ENCODE data around the gene CEP57L1. TPM values are rescaled to one million over a fixed set of nuclear protein-coding genes. Genes with fewer than 3 reads are reported as not detected.
"Not testable (repeated sequence)": the region's sequence is repeated elsewhere in the genome, so short reads cannot be mapped to it uniquely, and the experiment has no call there.

Gene CEP57L1
- total RNA-seq, 4 donors from 2014 or later = 11.0 to 30.0 (median 16.3) TPM

DNA sequence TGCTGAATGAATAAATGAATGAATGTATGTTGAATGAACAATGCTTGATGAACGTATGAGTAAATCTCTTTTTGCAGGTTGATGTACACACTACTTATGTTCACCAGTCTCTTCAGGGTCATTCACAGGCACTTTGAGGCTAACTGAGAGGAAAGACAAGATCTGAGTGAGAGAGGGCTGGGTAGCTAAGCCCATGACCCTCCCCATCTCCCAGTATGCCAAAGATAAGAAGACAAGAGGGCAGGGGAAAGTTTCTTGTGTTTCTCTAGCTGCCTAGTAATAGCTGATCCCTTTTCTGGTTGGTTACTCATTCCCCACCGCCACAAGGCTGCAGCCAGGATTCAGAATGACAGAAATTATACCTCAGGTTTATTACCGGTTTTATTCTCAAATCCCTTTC is 90.7 kb downstream of the CEP57L1 start:
- no peaks in the 10 kb centered on the region for H3K36me3 ChIP-seq
- 42 to 46% methylated on average over 3 of the region's 3 CpGs for WGBS, 2 donors (ENCODE audit: low coverage in 1 of 2)
- peaks cover 0 to 23% (median 0%) of the 10 kb centered on the region in 3 donors for H3K4me1 ChIP-seq
- H3K27ac ChIP-seq = no peak overlapping the region
- TF ChIP-seq POLR2A (IDR thresholded peaks at IDR 0.05) (no peak), EP300 (IDR thresholded peaks at IDR 0.05) (no peak), POLR2AphosphoS5 (IDR thresholded peaks at IDR 0.05) (no peak)
- TF ChIP-seq, protein P1, sequence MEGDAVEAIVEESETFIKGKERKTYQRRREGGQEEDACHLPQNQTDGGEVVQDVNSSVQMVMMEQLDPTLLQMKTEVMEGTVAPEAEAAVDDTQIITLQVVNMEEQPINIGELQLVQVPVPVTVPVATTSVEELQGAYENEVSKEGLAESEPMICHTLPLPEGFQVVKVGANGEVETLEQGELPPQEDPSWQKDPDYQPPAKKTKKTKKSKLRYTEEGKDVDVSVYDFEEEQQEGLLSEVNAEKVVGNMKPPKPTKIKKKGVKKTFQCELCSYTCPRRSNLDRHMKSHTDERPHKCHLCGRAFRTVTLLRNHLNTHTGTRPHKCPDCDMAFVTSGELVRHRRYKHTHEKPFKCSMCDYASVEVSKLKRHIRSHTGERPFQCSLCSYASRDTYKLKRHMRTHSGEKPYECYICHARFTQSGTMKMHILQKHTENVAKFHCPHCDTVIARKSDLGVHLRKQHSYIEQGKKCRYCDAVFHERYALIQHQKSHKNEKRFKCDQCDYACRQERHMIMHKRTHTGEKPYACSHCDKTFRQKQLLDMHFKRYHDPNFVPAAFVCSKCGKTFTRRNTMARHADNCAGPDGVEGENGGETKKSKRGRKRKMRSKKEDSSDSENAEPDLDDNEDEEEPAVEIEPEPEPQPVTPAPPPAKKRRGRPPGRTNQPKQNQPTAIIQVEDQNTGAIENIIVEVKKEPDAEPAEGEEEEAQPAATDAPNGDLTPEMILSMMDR (IDR thresholded peaks at IDR 0.05) = no peak
- no peak overlapping the region for H3K4me3 ChIP-seq
- H3K27me3 ChIP-seq = no peaks in the 10 kb centered on the region
- ATAC-seq = no peak
- no peaks in the 10 kb centered on the region for H3K9me3 ChIP-seq

DNA sequence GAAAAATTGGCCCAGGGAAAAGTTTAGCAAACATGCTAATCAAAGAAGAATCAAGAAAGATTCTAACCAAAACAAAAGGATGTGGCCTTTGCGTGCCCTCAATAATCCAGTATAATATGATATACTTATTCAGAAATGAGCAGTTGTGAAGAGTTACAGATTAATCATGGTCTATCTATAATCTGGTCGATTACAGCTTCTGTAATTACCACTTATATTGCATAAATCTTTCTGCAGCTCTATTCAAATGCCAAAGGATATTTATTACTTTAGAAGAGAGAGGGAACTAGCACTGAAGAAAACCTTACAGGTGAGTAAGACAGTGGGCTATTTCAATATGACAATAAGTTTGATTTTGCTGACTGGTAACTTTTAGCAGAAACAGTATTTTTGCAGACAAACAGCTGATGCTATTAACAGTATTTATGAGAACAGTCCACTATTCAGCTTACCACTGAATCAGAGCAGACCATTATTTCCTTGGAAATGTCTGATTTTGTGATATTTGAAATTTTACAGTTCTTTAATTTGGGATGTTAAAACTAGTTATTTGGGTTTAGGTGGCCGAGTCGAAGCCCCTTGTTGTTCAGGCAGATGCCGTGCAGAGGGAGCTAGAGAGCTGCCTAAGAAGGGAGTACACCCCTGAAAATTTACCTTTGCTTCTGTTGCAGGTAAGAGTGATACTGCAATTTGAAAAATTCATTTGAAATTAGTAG is 92.2 kb downstream of the CEP57L1 start:
- 18 to 61% methylated on average over 2 to 5 of the region's 5 CpGs for WGBS, 2 donors (ENCODE audit: low coverage in 1 of 2)
- H3K9me3 ChIP-seq = peaks cover 0 to 6% (median 0%) of the 10 kb centered on the region in 3 donors
- no peak overlapping the region for H3K4me3 ChIP-seq
- H3K4me1 ChIP-seq = peaks cover 0 to 17% (median 0%) of the 10 kb centered on the region in 3 donors
- TF ChIP-seq, protein P1 (IDR thresholded peaks at IDR 0.05) = peak; percentile 81 to 88 (median 86)
- TF ChIP-seq POLR2A (IDR thresholded peaks at IDR 0.05) = no peak
- no peaks in the 10 kb centered on the region for H3K27me3 ChIP-seq
- no peak for ATAC-seq
- no peak overlapping the region for H3K27ac ChIP-seq
- H3K36me3 ChIP-seq = no peaks in the 10 kb centered on the region

DNA sequence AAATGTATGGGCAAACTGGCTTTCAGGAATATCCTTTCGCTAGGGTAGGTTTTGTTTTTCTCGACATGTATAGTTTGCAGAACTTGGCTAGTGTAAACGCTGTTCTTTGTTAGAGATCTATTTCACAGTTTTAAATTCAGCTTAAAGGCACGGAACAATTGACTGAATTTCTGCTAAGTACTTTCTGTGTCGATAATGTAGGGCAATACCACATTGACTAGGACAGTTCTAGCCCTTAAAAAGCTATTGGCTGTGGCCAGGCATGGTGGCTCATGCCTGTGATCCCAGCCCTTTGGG is 92.8 kb downstream of the CEP57L1 start:
- no peak for TF ChIP-seq POLR2A (IDR thresholded peaks at IDR 0.05)
- TF ChIP-seq EP300 (IDR thresholded peaks at IDR 0.05) = no peak
- no peak for TF ChIP-seq POLR2AphosphoS5 (IDR thresholded peaks at IDR 0.05)
- TF ChIP-seq, protein P1 (IDR thresholded peaks at IDR 0.05) = no peak
- peaks cover 0 to 12% (median 0%) of the 10 kb centered on the region in 3 donors for H3K4me1 ChIP-seq

DNA sequence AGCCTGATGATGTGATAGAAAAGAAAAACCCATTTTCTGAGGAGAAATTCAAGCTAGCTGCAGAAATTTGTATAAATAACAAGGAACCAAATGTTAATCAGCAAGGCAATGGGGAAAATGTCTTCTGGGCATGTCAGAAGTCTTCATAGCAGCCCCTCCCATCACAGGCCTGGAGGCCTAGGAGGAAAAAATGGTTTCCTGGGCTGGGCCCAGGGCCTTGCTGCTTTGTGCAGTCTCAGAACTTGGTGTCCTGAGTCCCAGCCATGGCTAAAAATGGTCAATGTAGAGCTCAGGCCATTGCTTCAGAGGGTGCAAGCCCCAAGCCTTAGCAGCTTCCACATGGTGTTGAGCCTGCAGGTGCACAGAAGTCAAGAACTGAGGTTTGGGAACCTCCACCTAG is 96.1 kb downstream of the CEP57L1 start:
- not testable (repeated sequence) for H3K36me3 ChIP-seq, ATAC-seq, H3K9me3 ChIP-seq, H3K27ac ChIP-seq, H3K27me3 ChIP-seq, H3K4me3 ChIP-seq
- H3K4me1 ChIP-seq = peaks cover 0 to 17% (median 5%) of the 10 kb centered on the region in 3 donors

More for the DNA sequence above, 92.8 kb downstream of the CEP57L1 start:
- Histone ChIP-seq H3K27me3 (no peaks in the 10 kb centered on the region), H3K4me3 (no peak overlapping the region), H3K36me3 (no peaks in the 10 kb centered on the region), H3K27ac (no peak overlapping the region), H3K9me3 (peaks cover 0 to 6% (median 0%) of the 10 kb centered on the region in 3 donors)
- no peak for ATAC-seq
- 4 to 15% methylated on average over 5 of the region's 5 CpGs for WGBS, 2 donors (ENCODE audit: low coverage in 1 of 2)

DNA sequence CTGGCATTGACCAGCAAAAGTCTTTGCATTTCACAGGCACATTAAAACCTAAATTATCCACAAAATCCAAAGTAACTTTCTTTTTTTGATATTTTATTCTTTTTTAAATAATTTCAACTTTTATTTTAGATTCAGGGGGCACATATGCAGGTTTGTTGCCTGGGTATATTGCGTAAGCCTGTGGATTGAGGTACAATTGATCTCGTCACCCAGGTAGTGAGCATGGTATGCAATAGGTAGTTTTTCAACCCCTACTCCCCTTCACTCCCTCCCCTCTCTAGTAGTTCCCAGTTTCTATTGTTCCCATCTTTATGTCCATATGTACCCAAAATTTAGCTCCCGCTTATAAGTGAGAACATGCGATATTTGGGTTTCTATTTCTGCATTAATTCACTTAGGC is 97.6 kb downstream of the CEP57L1 start:
- peaks cover 0 to 14% (median 5%) of the 10 kb centered on the region in 3 donors for H3K4me1 ChIP-seq
- ATAC-seq = no peak
- no peak overlapping the region for H3K27ac ChIP-seq
- WGBS, 2 donors (ENCODE audit: low coverage in 1 of 2) = 98 to 100% methylated on average over 4 of the region's 4 CpGs
- H3K27me3 ChIP-seq = no peaks in the 10 kb centered on the region
- no peak overlapping the region for H3K4me3 ChIP-seq
- H3K9me3 ChIP-seq = peaks cover 0 to 6% (median 0%) of the 10 kb centered on the region in 3 donors
- H3K36me3 ChIP-seq = no peaks in the 10 kb centered on the region
- TF ChIP-seq POLR2AphosphoS5 (IDR thresholded peaks at IDR 0.05) = no peak
- TF ChIP-seq POLR2A (IDR thresholded peaks at IDR 0.05) = no peak
- TF ChIP-seq, protein P1 (IDR thresholded peaks at IDR 0.05) = no peak
